ENCODE measurements around the gene ARFGAP2. TPM values are rescaled to one million over a fixed set of nuclear protein-coding genes. Genes with fewer than 3 reads are reported as not detected.

ARFGAP2 gene
- total and polyA plus RNA-seq, 12 donors, result 72.3 to 411 (median 104) TPM

- H3K9me3 ChIP-seq (replicated peaks in 1 of 3), result no peaks in the 10 kb centered on the region
- H3K4me1 ChIP-seq (replicated peaks in 1 of 2), result peaks cover 0 to 7% of the 10 kb centered on the region in 2 donors
- DNase-seq, result no peak
- H3K27me3 ChIP-seq, result no peaks in the 10 kb centered on the region
- no peak overlapping the region for H3K27ac ChIP-seq
- WGBS, 4 donors, result 90 to 95% (median 92%) methylated on average over 3 of the region's 3 CpGs
- H3K36me3 ChIP-seq (replicated peaks in 1 of 2), result no peaks in the 10 kb centered on the region
- no peak overlapping the region for H3K4me3 ChIP-seq
- no peak for TF ChIP-seq POLR2A (IDR thresholded peaks at IDR 0.05)
- no peak for TF ChIP-seq CTCF (IDR thresholded peaks at IDR 0.05)
- intact Hi-C loops (cut with DNase I), result no loop called here
Measured at GRCh38 chr11:47144541-47144940, 32.1 kb downstream of the ARFGAP2 start.

- peak overlapping the region in 1 of 5 donors; percentile 16 for H3K27ac ChIP-seq
- WGBS, 4 donors, result 55 to 90% (median 72%) methylated on average over 3 of the region's 3 CpGs
- intact Hi-C loops (cut with DNase I), result no loop called here
Measured at GRCh38 chr11:47143322-47143721, 33.4 kb downstream of the ARFGAP2 start.

GRCh38 chr11:47139878-47140277, 36.8 kb downstream of the ARFGAP2 start:
- no peak for TF ChIP-seq CTCF (IDR thresholded peaks at IDR 0.05)
- no peak for TF ChIP-seq POLR2A (IDR thresholded peaks at IDR 0.05)
- H3K4me1 ChIP-seq (replicated peaks in 1 of 2), result peaks cover 0 to 4% of the 10 kb centered on the region in 2 donors
- H3K9me3 ChIP-seq (replicated peaks in 1 of 3), result no peaks in the 10 kb centered on the region
- H3K36me3 ChIP-seq (replicated peaks in 1 of 2), result no peaks in the 10 kb centered on the region
- 57 to 77% (median 73%) methylated on average over 3 to 4 of the region's 4 CpGs for WGBS, 4 donors
- intact Hi-C loops (cut with DNase I), result no loop called here
- DNase-seq, result peak in 1 of 7 donors; percentile 48
- H3K27ac ChIP-seq, result no peak overlapping the region
- no peak overlapping the region for H3K4me3 ChIP-seq
- no peaks in the 10 kb centered on the region for H3K27me3 ChIP-seq

More at GRCh38 chr11:47143322-47143721, 33.4 kb downstream of the ARFGAP2 start:
- Histone ChIP-seq H3K9me3 (replicated peaks in 1 of 3) (no peaks in the 10 kb centered on the region), H3K4me3 (no peak overlapping the region), H3K4me1 (replicated peaks in 1 of 2) (peaks cover 0 to 4% of the 10 kb centered on the region in 2 donors), H3K36me3 (replicated peaks in 1 of 2) (no peaks in the 10 kb centered on the region), H3K27me3 (no peaks in the 10 kb centered on the region)
- DNase-seq, result no peak
- TF ChIP-seq CTCF (IDR thresholded peaks at IDR 0.05) (no peak), POLR2A (IDR thresholded peaks at IDR 0.05) (no peak)

- intact Hi-C loops (cut with DNase I), result no loop called here
- Histone ChIP-seq H3K27ac (no peak overlapping the region), H3K27me3 (no peaks in the 10 kb centered on the region), H3K4me3 (no peak overlapping the region), H3K9me3 (replicated peaks in 1 of 3) (no peaks in the 10 kb centered on the region), H3K36me3 (replicated peaks in 1 of 2) (no peaks in the 10 kb centered on the region), H3K4me1 (replicated peaks in 1 of 2) (no peaks in the 10 kb centered on the region)
- 87 to 100% (median 95%) methylated on average over 2 of the region's 2 CpGs for WGBS, 4 donors
- no peak for TF ChIP-seq POLR2A (IDR thresholded peaks at IDR 0.05)
- TF ChIP-seq CTCF (IDR thresholded peaks at IDR 0.05), result no peak
- no peak for DNase-seq
Measured at GRCh38 chr11:47137476-47137875, 39.2 kb downstream of the ARFGAP2 start.

Measured in adrenal gland (tissue), 12 donors.